ENCODE data around the gene MAP3K12.

The MAP3K12 gene

DNA sequence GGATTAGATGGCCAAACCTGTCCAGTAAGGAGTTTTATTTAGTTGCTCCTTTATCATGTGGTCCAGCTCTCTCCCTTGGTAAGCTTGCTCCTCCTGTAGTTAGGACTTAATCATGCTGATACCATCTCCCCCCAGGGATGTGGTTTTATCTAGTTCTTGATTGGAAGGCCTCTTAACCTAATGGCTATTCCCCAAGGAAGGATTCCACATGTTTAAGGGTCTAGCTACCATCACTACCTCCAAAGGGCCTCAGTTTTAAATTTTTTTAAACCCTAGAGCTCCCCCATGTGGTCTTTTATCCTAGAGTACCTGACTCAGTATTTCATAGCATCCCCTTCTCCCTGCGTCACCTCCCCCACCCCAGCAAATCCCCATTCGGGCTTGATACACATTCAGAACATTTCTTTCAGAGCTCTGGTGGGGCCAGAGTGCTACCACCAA, 22.5 kb downstream of the MAP3K12 start:
- DNase-seq (ENCODE audit: extremely low spot score), result no peak
- ChIA-PET CTCF (interaction anchor here (0.6 to 3.9 kb wide), 18 partner anchors 9 to 155 kb away, joined by 3 to 22 read pairs (median 7); partner anchors contain the start of gene AAAS), POLR2A (interaction anchor here (0.5 to 1.7 kb wide), 5 partner anchors 9 to 577 kb away, joined by 3 to 9 read pairs (median 3); partner anchors contain the start of gene HOXC4)
- TF ChIP-seq, protein P1, sequence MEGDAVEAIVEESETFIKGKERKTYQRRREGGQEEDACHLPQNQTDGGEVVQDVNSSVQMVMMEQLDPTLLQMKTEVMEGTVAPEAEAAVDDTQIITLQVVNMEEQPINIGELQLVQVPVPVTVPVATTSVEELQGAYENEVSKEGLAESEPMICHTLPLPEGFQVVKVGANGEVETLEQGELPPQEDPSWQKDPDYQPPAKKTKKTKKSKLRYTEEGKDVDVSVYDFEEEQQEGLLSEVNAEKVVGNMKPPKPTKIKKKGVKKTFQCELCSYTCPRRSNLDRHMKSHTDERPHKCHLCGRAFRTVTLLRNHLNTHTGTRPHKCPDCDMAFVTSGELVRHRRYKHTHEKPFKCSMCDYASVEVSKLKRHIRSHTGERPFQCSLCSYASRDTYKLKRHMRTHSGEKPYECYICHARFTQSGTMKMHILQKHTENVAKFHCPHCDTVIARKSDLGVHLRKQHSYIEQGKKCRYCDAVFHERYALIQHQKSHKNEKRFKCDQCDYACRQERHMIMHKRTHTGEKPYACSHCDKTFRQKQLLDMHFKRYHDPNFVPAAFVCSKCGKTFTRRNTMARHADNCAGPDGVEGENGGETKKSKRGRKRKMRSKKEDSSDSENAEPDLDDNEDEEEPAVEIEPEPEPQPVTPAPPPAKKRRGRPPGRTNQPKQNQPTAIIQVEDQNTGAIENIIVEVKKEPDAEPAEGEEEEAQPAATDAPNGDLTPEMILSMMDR (IDR thresholded peaks at IDR 0.05; ENCODE audit: control extremely low read depth, extremely low read depth, low read depth, missing control alignments), result no peak

DNA sequence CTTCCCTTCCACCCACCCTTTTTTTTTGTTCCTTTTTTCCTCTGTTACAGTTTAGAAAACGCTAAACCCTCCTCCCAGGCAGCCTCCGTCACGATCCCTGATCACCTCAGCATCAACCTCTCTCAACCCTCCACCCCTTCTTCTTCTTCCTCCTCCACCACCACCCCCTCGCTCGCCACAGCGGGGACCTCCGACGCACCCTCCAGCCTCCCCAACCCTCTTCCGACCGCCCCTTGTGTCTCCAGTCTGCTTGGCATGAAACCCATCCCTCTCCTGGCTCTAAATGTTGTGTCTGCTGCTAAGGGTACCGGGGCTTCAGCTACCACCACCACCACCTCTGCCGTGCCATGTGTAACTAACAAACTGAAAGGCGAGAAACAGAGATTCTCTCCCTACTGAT, 24.4 kb downstream of the MAP3K12 start:
- CTCF ChIA-PET, result interaction anchor here (1.0 to 4.3 kb wide), 14 partner anchors 8 to 154 kb away, joined by 3 to 22 read pairs (median 4); partner anchors contain the start of gene AAAS
- DNase-seq (ENCODE audit: extremely low spot score), result no peak
- POLR2A ChIA-PET, result interaction anchor here (0.5 to 1.6 kb wide), 5 partner anchors 16 to 26 kb away, joined by 3 to 12 read pairs (median 5); partner anchors contain the start of gene TARBP2
- TF ChIP-seq, protein P1 (IDR thresholded peaks at IDR 0.05; ENCODE audit: control extremely low read depth, extremely low read depth, low read depth, missing control alignments), result no peak

DNA sequence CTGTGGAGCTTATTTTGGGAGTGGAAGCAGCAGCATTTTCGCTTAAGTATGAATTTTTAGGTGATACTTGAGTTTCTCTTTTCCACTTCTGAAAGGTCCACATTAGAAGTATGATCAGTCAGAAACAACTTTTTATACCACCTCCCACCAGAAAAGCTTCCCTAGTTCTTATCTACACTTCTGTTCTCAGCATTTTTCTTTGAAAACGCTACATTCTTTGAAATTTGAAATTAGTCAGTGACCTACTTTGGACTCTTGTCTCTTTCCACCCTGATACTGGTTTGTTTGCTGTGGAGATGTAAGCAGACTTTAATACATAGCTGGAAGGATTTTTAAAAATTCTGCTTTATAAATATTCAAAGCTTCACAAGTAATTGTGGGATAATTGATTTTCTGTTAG, 25.2 kb downstream of the MAP3K12 start:
- ChIA-PET POLR2A (interaction anchor here (1.3 to 1.6 kb wide), 3 partner anchors 10 to 27 kb away, joined by 3 to 8 read pairs (median 3); partner anchors contain the start of gene TARBP2), CTCF (interaction anchor here (0.6 to 4.3 kb wide), 9 partner anchors 8 to 261 kb away, joined by 3 to 22 read pairs (median 4); partner anchors contain the start of gene TARBP2)
- no peak for DNase-seq (ENCODE audit: extremely low spot score)
- TF ChIP-seq, protein P1 (IDR thresholded peaks at IDR 0.05; ENCODE audit: control extremely low read depth, extremely low read depth, low read depth, missing control alignments), result no peak

DNA sequence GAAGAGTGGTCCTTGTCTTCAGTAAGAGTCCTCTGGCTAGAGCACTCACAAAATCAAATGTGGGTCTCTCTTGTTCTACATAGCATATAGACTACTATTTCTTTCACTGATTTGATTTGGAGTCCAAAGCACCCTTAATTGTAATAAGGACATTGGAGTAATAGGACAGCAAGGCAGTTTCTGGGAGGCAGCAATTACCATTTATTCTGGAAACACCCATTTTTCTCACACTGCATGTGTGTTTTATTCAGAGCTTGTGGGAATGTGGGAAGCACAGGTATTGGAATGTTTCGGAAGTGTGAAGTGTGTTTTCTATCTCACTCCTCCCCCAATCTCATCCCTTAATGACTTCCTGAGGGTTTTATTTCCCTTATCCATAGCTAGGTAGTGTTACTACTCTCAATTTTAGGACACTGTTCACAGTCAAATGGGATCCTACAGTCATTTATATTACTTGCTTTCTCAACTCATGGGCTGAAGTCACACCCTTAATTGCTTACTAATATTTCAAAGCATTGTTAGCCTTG, 27.1 kb downstream of the MAP3K12 start:
- DNase-seq (ENCODE audit: extremely low spot score), result no peak
- CTCF ChIA-PET, result interaction anchor here (1.0 to 4.3 kb wide), 5 partner anchors 10 to 127 kb away, joined by 4 to 20 read pairs (median 5); no protein-coding TSS in a partner anchor
- TF ChIP-seq, protein P1 (IDR thresholded peaks at IDR 0.05; ENCODE audit: control extremely low read depth, extremely low read depth, low read depth, missing control alignments), result no peak
- POLR2A ChIA-PET, result interaction anchor here (0.7 to 1.0 kb wide), 2 partner anchors 15 to 227 kb away, joined by 6 to 8 read pairs; no protein-coding TSS in a partner anchor

DNA sequence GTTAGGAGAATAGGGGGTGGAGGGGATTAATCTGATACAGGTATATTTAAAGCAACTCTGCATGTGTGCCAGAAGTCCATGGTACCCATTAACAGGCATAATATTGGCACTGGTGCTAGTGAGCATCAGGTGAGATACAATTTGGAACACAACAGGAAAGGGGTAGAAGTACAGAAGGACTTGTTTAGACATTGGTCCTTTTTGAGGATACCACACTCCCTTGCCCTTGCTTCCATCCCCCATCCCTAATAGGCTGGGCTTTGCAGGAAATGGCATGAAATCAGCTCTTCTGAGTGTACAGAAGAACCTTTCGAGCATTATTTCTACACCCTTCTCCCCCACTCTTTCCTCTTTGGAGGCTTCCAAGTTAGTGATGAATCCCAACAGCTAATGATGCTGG, 31.0 kb downstream of the MAP3K12 start:
- DNase-seq (ENCODE audit: extremely low spot score), result no peak
- ChIA-PET POLR2A (interaction anchor here (1.0 to 2.0 kb wide), 4 partner anchors 8 to 33 kb away, joined by 3 to 8 read pairs (median 6); partner anchors contain the start of gene TARBP2), CTCF (interaction anchor here (1.1 to 1.6 kb wide), 4 partner anchors 9 to 13 kb away, joined by 3 to 4 read pairs (median 3); no protein-coding TSS in a partner anchor)
- TF ChIP-seq, protein P1 (IDR thresholded peaks at IDR 0.05; ENCODE audit: control extremely low read depth, extremely low read depth, low read depth, missing control alignments), result no peak

DNA sequence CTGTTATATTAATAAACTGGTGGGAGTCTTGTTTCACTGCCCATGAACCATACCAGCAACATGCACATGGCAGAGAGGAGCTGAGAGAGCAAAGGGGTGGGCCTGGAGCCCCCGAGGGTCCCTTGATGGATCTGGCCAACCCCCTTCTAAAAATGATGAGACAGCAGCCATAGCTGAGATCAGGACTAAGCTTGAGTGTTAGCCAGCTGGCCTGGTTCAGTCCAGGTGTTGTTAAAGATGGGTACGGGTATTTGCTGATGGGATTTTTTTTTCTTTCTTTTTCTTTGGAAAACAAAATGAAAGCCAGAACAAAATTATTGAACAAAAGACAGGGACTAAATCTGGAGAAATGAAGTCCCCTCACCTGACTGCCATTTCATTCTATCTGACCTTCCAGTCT, 31.4 kb downstream of the MAP3K12 start:
- CTCF ChIA-PET, result interaction anchor here (0.9 to 1.6 kb wide), 4 partner anchors 9 to 115 kb away, joined by 3 to 4 read pairs (median 3); no protein-coding TSS in a partner anchor
- no peak for DNase-seq (ENCODE audit: extremely low spot score)
- POLR2A ChIA-PET, result interaction anchor here (1.5 to 2.0 kb wide), 3 partner anchors 9 to 33 kb away, joined by 4 to 8 read pairs (median 8); partner anchors contain the start of gene TARBP2
- TF ChIP-seq, protein P1 (IDR thresholded peaks at IDR 0.05; ENCODE audit: control extremely low read depth, extremely low read depth, low read depth, missing control alignments), result no peak
